Measurements from ENCODE around the gene RBM4B. TPM values are rescaled to one million over a fixed set of nuclear protein-coding genes. Genes with fewer than 3 reads are reported as not detected.

Gene RBM4B
- total RNA-seq, 1 experiment from 2014 or later: 9.5 TPM

DNA sequence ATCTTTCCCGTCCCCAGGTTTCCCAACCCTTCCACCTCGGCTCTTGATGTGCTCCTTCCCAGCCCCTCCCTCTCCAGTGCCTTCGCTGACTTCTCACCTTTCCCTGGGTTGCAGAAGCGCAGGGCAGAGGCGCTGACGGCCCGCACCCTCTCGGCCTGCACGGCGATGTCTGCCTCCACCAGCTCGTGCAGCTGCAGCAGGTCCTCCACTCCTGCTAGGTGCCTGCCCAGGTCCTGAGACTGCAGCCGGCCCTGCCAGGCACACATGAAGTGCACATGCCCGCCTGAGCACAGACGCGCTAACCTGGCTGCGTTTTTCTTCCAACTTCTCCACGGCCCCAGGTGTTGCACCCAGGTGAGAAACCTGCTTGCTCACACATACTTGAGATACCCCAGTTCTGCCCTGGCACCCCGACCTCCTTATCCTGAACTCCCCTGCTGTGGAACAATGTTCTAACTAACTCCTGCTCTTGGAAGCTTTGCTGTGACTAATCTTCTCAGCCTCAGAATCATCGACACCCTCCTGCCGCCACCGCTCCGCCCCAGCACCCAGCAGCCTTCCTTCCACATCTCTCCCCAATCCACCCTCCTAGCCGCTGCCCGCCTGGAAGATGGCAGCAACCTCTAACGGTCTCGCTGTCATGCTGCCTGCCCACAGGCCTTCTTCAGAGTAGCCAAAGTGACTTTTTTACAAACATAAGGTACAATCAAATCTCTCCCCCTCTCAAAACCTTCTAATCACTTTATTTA lies 28.1 kb upstream of the RBM4B start:
- H3K4me1 Mint-ChIP-seq (ENCODE audit: insufficient read depth, unreplicated experiment): no peaks in the 10 kb centered on the region
- H3K27ac Mint-ChIP-seq (ENCODE audit: low read depth, unreplicated experiment): peak overlapping the region; percentile 63
- H3K27me3 Mint-ChIP-seq (ENCODE audit: insufficient read depth, unreplicated experiment): no peaks in the 10 kb centered on the region
- H3K36me3 Mint-ChIP-seq (ENCODE audit: insufficient read depth, unreplicated experiment): peaks cover 48% of the 10 kb centered on the region
- no peak for DNase-seq (ENCODE audit: unreplicated experiment)
- POLR2A ChIA-PET: no interaction called here
- no peaks in the 10 kb centered on the region for H3K9me3 Mint-ChIP-seq (ENCODE audit: unreplicated experiment)
- BruUV-seq (replicated peaks): no TSS peak
- no peak overlapping the region for H3K4me3 Mint-ChIP-seq (ENCODE audit: unreplicated experiment)
- TF ChIP-seq, protein P1, sequence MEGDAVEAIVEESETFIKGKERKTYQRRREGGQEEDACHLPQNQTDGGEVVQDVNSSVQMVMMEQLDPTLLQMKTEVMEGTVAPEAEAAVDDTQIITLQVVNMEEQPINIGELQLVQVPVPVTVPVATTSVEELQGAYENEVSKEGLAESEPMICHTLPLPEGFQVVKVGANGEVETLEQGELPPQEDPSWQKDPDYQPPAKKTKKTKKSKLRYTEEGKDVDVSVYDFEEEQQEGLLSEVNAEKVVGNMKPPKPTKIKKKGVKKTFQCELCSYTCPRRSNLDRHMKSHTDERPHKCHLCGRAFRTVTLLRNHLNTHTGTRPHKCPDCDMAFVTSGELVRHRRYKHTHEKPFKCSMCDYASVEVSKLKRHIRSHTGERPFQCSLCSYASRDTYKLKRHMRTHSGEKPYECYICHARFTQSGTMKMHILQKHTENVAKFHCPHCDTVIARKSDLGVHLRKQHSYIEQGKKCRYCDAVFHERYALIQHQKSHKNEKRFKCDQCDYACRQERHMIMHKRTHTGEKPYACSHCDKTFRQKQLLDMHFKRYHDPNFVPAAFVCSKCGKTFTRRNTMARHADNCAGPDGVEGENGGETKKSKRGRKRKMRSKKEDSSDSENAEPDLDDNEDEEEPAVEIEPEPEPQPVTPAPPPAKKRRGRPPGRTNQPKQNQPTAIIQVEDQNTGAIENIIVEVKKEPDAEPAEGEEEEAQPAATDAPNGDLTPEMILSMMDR (IDR thresholded peaks at IDR 0.05; ENCODE audit: unreplicated experiment): no peak
- CTCF ChIA-PET: interaction anchor here (1.0 to 1.3 kb wide), 2 partner anchors 10 to 11 kb away, joined by 5 to 8 read pairs; no protein-coding TSS in a partner anchor
- intact Hi-C loops (cut with micrococcal nuclease): no loop called here

DNA sequence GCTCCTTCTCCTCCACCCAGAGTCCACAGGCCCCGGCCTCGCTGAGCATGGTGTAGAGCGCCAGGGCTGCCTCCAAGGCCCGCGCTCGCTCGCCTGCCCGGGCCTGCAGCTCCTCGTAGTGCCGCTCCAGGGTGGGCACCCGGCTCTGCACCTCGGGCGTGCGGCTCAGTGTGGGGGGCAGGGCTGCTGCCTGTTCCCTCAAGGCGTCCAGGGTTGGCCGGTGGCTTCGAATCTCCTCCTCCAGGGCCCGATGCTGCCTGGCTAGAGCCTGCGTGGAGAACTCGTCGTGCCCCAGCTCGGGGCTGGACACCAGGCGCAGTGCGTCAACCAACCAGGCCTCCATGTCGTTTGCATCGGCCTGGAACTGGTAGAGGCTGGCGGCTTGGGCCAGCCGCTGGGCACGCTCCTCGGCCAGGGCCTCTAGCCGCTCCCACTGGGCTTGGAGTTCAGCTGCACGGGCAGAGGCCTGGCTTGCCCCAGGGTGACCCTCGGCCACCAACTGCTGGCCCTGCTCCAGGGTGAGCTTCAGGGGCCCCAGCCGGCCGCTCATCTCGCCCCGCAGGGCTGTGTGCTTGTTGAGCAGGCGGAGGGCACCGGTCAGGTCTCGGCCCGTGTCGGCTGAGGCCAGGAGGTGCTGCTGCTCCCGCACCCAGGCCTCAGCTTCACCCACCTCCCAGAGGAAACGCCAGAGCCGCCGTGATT lies 27.1 kb upstream of the RBM4B start:
- Mint-ChIP-seq H3K9me3 (ENCODE audit: unreplicated experiment) (no peaks in the 10 kb centered on the region), H3K36me3 (ENCODE audit: insufficient read depth, unreplicated experiment) (peaks cover 52% of the 10 kb centered on the region), H3K27me3 (ENCODE audit: insufficient read depth, unreplicated experiment) (no peaks in the 10 kb centered on the region), H3K4me3 (ENCODE audit: unreplicated experiment) (no peak overlapping the region), H3K4me1 (ENCODE audit: insufficient read depth, unreplicated experiment) (no peaks in the 10 kb centered on the region), H3K27ac (ENCODE audit: low read depth, unreplicated experiment) (peak overlapping the region; percentile 63)
- CTCF ChIA-PET: interaction anchor here (1.0 kb wide), 1 partner anchor 10 kb away, joined by 8 read pairs; no protein-coding TSS in a partner anchor
- POLR2A ChIA-PET: interaction anchor here (0.5 kb wide), 1 partner anchor 137 kb away, joined by 3 read pairs; no protein-coding TSS in a partner anchor
- intact Hi-C loops (cut with micrococcal nuclease): no loop called here
- DNase-seq (ENCODE audit: unreplicated experiment): no peak
- BruUV-seq (replicated peaks): no TSS peak
- TF ChIP-seq, protein P1 (IDR thresholded peaks at IDR 0.05; ENCODE audit: unreplicated experiment): no peak

DNA sequence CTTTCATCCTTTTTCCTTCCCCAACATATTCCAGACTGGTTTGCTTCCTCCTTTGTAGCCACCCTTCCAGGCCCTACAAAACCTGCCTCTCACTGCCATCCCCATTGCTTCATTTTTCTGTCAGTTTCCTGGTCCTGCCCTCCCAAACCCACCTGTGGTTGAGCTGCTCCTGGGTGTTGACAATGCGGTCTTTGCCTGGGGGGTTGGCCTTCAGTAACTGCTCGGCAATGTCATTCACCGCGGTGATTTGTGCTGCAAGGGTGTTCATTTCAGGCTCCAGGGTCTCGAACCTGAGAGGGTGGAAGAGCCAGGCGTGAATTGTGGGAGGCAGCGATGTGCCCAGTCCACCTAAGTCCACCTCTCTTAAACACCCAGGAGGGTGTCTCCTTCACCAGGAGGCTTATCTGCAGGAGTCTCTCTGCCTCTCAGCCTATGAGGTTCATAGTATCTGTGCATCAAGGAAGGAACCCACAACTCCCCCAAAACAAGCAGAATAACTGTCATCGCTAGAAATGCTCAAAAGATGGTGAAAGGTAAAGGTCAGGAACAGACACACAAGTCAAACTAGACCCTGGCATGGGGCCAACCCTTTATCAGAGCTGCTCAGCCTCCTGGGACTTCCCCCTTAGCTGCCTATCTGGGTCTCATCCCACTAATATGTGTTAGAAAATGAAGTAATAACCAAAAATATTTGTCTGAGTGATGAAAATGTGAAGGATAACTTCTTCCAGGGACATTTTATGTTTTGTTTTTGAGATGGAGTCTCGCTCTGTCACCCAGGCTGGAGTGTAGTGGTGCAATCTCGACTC lies 23.9 kb upstream of the RBM4B start:
- POLR2A ChIA-PET: no interaction called here
- no peak for DNase-seq (ENCODE audit: unreplicated experiment)
- no TSS peak for BruUV-seq (replicated peaks)
- Mint-ChIP-seq H3K4me3 (ENCODE audit: unreplicated experiment) (no peak overlapping the region), H3K27me3 (ENCODE audit: insufficient read depth, unreplicated experiment) (no peaks in the 10 kb centered on the region), H3K27ac (ENCODE audit: low read depth, unreplicated experiment) (no peak overlapping the region), H3K9me3 (ENCODE audit: unreplicated experiment) (no peaks in the 10 kb centered on the region), H3K36me3 (ENCODE audit: insufficient read depth, unreplicated experiment) (peaks cover 57% of the 10 kb centered on the region), H3K4me1 (ENCODE audit: insufficient read depth, unreplicated experiment) (no peaks in the 10 kb centered on the region)
- intact Hi-C loops (cut with micrococcal nuclease): no loop called here
- CTCF ChIA-PET: interaction anchor here (0.9 to 1.0 kb wide), 2 partner anchors 7 to 132 kb away, joined by 3 to 4 read pairs; no protein-coding TSS in a partner anchor
- TF ChIP-seq, protein P1 (IDR thresholded peaks at IDR 0.05; ENCODE audit: unreplicated experiment): no peak

DNA sequence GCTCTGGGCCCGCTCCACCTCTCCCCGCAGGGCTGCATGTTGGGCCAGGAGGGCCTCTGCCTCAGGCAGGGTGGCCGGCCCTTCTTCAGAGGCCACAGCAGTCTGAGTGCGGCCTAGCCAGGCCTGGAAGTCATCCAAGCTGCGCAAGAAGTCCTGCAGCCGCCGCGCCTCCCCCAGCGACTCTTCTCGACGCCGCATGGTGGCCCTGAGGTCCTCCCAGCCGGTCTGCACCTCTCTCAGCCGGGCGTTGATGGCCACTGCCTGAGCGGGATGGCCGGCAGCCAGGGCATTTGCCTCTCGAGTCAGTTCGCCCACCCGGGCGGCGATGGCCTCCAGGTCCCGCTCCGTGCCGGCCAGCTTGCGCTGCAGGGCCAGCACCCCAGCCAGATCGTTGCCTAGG lies 23.1 kb upstream of the RBM4B start:
- intact Hi-C loops (cut with micrococcal nuclease): no loop called here
- Mint-ChIP-seq H3K36me3 (ENCODE audit: insufficient read depth, unreplicated experiment) (peaks cover 53% of the 10 kb centered on the region), H3K9me3 (ENCODE audit: unreplicated experiment) (no peaks in the 10 kb centered on the region), H3K4me1 (ENCODE audit: insufficient read depth, unreplicated experiment) (no peaks in the 10 kb centered on the region), H3K27ac (ENCODE audit: low read depth, unreplicated experiment) (no peak overlapping the region), H3K4me3 (ENCODE audit: unreplicated experiment) (no peak overlapping the region), H3K27me3 (ENCODE audit: insufficient read depth, unreplicated experiment) (no peaks in the 10 kb centered on the region)
- DNase-seq (ENCODE audit: unreplicated experiment): no peak
- BruUV-seq (replicated peaks): no TSS peak
- POLR2A ChIA-PET: no interaction called here
- TF ChIP-seq, protein P1 (IDR thresholded peaks at IDR 0.05; ENCODE audit: unreplicated experiment): no peak
- CTCF ChIA-PET: interaction anchor here (1.0 kb wide), 1 partner anchor 133 kb away, joined by 3 read pairs; no protein-coding TSS in a partner anchor
